ENCODE results near the gene FARP2. TPM values are rescaled to one million over a fixed set of nuclear protein-coding genes. Genes with fewer than 3 reads are reported as not detected.

FARP2 gene
- total and polyA plus RNA-seq, 10 donors: 9.1 to 72.8 (median 53.4) TPM

- H3K36me3 ChIP-seq: peaks cover 0 to 6% (median 0%) of the 10 kb centered on the region in 6 donors
- H3K27ac ChIP-seq: peak overlapping the region in 6 of 8 donors; percentile 0 to 64 (median 52)
- no peak overlapping the region for H3K4me3 ChIP-seq
- WGBS, 5 donors: 87 to 95% (median 90%) methylated on average over 18 of the region's 18 CpGs
- no peak for DNase-seq
- peaks cover 26 to 99% (median 66%) of the 10 kb centered on the region in 6 donors for H3K4me1 ChIP-seq
- H3K27me3 ChIP-seq (replicated peaks in 1 of 7): no peaks in the 10 kb centered on the region
- H3K9me3 ChIP-seq: no peaks in the 10 kb centered on the region
- intact Hi-C loops (cut with DNase I; ENCODE audit: low total_unique reads): no loop called here
- TF ChIP-seq POLR2AphosphoS5 (IDR thresholded peaks at IDR 0.05): no peak
- no peak for TF ChIP-seq CTCF (IDR thresholded peaks at IDR 0.05 in 8 of 11, conservative IDR thresholded peaks at IDR 0.05 in 3 of 11)
- TF ChIP-seq POLR2A (IDR thresholded peaks at IDR 0.05): no peak
Observed at GRCh38 chr2:241308832-241309500, 47.1 kb upstream of the FARP2 start.

- TF ChIP-seq POLR2AphosphoS5 (IDR thresholded peaks at IDR 0.05) (peak in 1 of 3 donors; percentile 33), POLR2A (IDR thresholded peaks at IDR 0.05) (no peak)
- peaks cover 0 to 6% (median 0%) of the 10 kb centered on the region in 6 donors for H3K36me3 ChIP-seq
- peak overlapping the region in 7 of 8 donors; percentile 0 to 64 (median 47) for H3K27ac ChIP-seq
- WGBS, 5 donors: 20 to 50% (median 32%) methylated on average over 2 of the region's 2 CpGs
- peaks cover 30 to 99% (median 69%) of the 10 kb centered on the region in 6 donors for H3K4me1 ChIP-seq
- H3K27me3 ChIP-seq (replicated peaks in 1 of 7): no peaks in the 10 kb centered on the region
- intact Hi-C loops (cut with DNase I; ENCODE audit: low total_unique reads): no loop called here
- H3K4me3 ChIP-seq: peak overlapping the region in 1 of 8 donors; percentile 1
- DNase-seq: peak; percentile 80
- no peaks in the 10 kb centered on the region for H3K9me3 ChIP-seq
Observed at GRCh38 chr2:241309684-241310117, 46.4 kb upstream of the FARP2 start.

GRCh38 chr2:241310917-241311566, 45.0 kb upstream of the FARP2 start:
- intact Hi-C loops (cut with DNase I; ENCODE audit: low total_unique reads): no loop called here

GRCh38 chr2:241312082-241312481, 44.0 kb upstream of the FARP2 start:
- intact Hi-C loops (cut with DNase I; ENCODE audit: low total_unique reads): no loop called here
- 60 to 82% (median 77%) methylated on average over 4 of the region's 4 CpGs for WGBS, 5 donors
- Histone ChIP-seq H3K9me3 (no peaks in the 10 kb centered on the region), H3K4me1 (peaks cover 35 to 83% (median 61%) of the 10 kb centered on the region in 6 donors), H3K4me3 (no peak overlapping the region), H3K27ac (no peak overlapping the region), H3K27me3 (replicated peaks in 1 of 7) (no peaks in the 10 kb centered on the region), H3K36me3 (no peaks in the 10 kb centered on the region)
- DNase-seq: no peak
- TF ChIP-seq POLR2AphosphoS5 (IDR thresholded peaks at IDR 0.05) (no peak), CTCF (IDR thresholded peaks at IDR 0.05 in 8 of 11, conservative IDR thresholded peaks at IDR 0.05 in 3 of 11) (no peak), POLR2A (IDR thresholded peaks at IDR 0.05) (no peak)

More at GRCh38 chr2:241310917-241311566, 45.0 kb upstream of the FARP2 start:
- no peak overlapping the region for H3K27ac ChIP-seq
- TF ChIP-seq CTCF (IDR thresholded peaks at IDR 0.05 in 8 of 11, conservative IDR thresholded peaks at IDR 0.05 in 3 of 11) (no peak), POLR2A (IDR thresholded peaks at IDR 0.05) (no peak), POLR2AphosphoS5 (IDR thresholded peaks at IDR 0.05) (no peak)
- H3K27me3 ChIP-seq (replicated peaks in 1 of 7): no peaks in the 10 kb centered on the region
- H3K4me3 ChIP-seq: no peak overlapping the region
- no peaks in the 10 kb centered on the region for H3K36me3 ChIP-seq
- WGBS, 5 donors: 70 to 84% (median 79%) methylated on average over 13 of the region's 13 CpGs
- DNase-seq: no peak
- H3K9me3 ChIP-seq: no peaks in the 10 kb centered on the region
- H3K4me1 ChIP-seq: peaks cover 30 to 87% (median 57%) of the 10 kb centered on the region in 6 donors

Data from spleen (tissue), 11 donors.